GM12891 (cell line): ENCODE results near the gene SYNPO2.

Experiments
- PAX5 ChIP-seq: IDR thresholded peaks from 2 replicates; pipeline ENCODE4 v1.6.1; 2011; ENCODE audit warnings: low read length, moderate library complexity, mild to moderate bottlenecking; ENCODE audit not compliant: insufficient read depth, severe bottlenecking
- POLR2A ChIP-seq: IDR thresholded peaks from 2 replicates; pipeline ENCODE4 v1.6.1; 2011; ENCODE audit warnings: low read depth, low read length, control low read depth
- POLR2AphosphoS5 ChIP-seq: IDR thresholded peaks from 2 replicates; pipeline ENCODE4 v1.6.1; 2011; ENCODE audit warnings: low read depth, low read length, control low read depth

GRCh38 chr4:119099227-119099810 lies 210.7 kb downstream of the SYNPO2 start:
- TF ChIP-seq POLR2AphosphoS5 (no peak), PAX5 (no peak), POLR2A (no peak)
